ENCODE results near the gene ABCD4. TPM values are rescaled to one million over a fixed set of nuclear protein-coding genes. Genes with fewer than 3 reads are reported as not detected.

The ABCD4 gene
- polyA plus RNA-seq, 1 experiment = 12.4 TPM

GRCh38 chr14:74261288-74261687 lies 41.4 kb downstream of the ABCD4 start:
- DNase-seq (ENCODE audit: low read depth) = no peak
- peaks cover 17% of the 10 kb centered on the region for H3K27me3 ChIP-seq (ENCODE audit: control insufficient read depth, insufficient read depth, low read length)
- CTCF ChIA-PET = interaction anchor here (1.5 kb wide), 1 partner anchor 10 kb away, joined by 6 read pairs; no protein-coding TSS in a partner anchor
- no peak for TF ChIP-seq CTCF (IDR thresholded peaks at IDR 0.05; ENCODE audit: insufficient read depth, low read depth, low read length)
- POLR2A ChIA-PET = no interaction called here
- no peaks in the 10 kb centered on the region for H3K36me3 ChIP-seq (ENCODE audit: control insufficient read depth, insufficient read depth, low read length)
- no peak overlapping the region for H3K4me3 ChIP-seq (ENCODE audit: low read depth, low read length)

- no peaks in the 10 kb centered on the region for H3K36me3 ChIP-seq (ENCODE audit: control insufficient read depth, insufficient read depth, low read length)
- POLR2A ChIA-PET = no interaction called here
- CTCF ChIA-PET = interaction anchor here (1.5 kb wide), 1 partner anchor 9 kb away, joined by 6 read pairs; no protein-coding TSS in a partner anchor
- peaks cover 18% of the 10 kb centered on the region for H3K27me3 ChIP-seq (ENCODE audit: control insufficient read depth, insufficient read depth, low read length)
- H3K4me3 ChIP-seq (ENCODE audit: low read depth, low read length) = no peak overlapping the region
- no peak for TF ChIP-seq CTCF (IDR thresholded peaks at IDR 0.05; ENCODE audit: insufficient read depth, low read depth, low read length)
- DNase-seq (ENCODE audit: low read depth) = no peak
These were observed 42.1 kb downstream of the ABCD4 start for GRCh38 chr14:74260525-74261233.

- Histone ChIP-seq H3K4me3 (ENCODE audit: low read depth, low read length) (no peak overlapping the region), H3K36me3 (ENCODE audit: control insufficient read depth, insufficient read depth, low read length) (no peaks in the 10 kb centered on the region), H3K27me3 (ENCODE audit: control insufficient read depth, insufficient read depth, low read length) (peaks cover 20% of the 10 kb centered on the region)
- DNase-seq (ENCODE audit: low read depth) = no peak
- POLR2A ChIA-PET = no interaction called here
- no peak for TF ChIP-seq CTCF (IDR thresholded peaks at IDR 0.05; ENCODE audit: insufficient read depth, low read depth, low read length)
- CTCF ChIA-PET = interaction anchor here (1.6 to 2.2 kb wide), 2 partner anchors 36 to 141 kb away, joined by 5 to 7 read pairs; no protein-coding TSS in a partner anchor
These were observed 43.2 kb downstream of the ABCD4 start for GRCh38 chr14:74259513-74259912.

GRCh38 chr14:74258764-74259035 lies 44.0 kb downstream of the ABCD4 start:
- CTCF ChIA-PET = interaction anchor here (0.6 to 3.0 kb wide), 15 partner anchors 9 to 465 kb away, joined by 3 to 21 read pairs (median 5); partner anchors contain the start of gene VSX2
- TF ChIP-seq CTCF (IDR thresholded peaks at IDR 0.05; ENCODE audit: insufficient read depth, low read depth, low read length) = no peak
- Histone ChIP-seq H3K36me3 (ENCODE audit: control insufficient read depth, insufficient read depth, low read length) (no peaks in the 10 kb centered on the region), H3K4me3 (ENCODE audit: low read depth, low read length) (no peak overlapping the region), H3K27me3 (ENCODE audit: control insufficient read depth, insufficient read depth, low read length) (peaks cover 21% of the 10 kb centered on the region)
- no peak for DNase-seq (ENCODE audit: low read depth)
- POLR2A ChIA-PET = no interaction called here

- no peak for DNase-seq (ENCODE audit: low read depth)
- no peak for TF ChIP-seq CTCF (IDR thresholded peaks at IDR 0.05; ENCODE audit: insufficient read depth, low read depth, low read length)
- CTCF ChIA-PET = interaction anchor here (0.6 to 3.0 kb wide), 22 partner anchors 8 to 465 kb away, joined by 3 to 21 read pairs (median 5); partner anchors contain the start of genes ALDH6A1 and VSX2
- Histone ChIP-seq H3K36me3 (ENCODE audit: control insufficient read depth, insufficient read depth, low read length) (no peaks in the 10 kb centered on the region), H3K4me3 (ENCODE audit: low read depth, low read length) (peak overlapping the region; percentile 37), H3K27me3 (ENCODE audit: control insufficient read depth, insufficient read depth, low read length) (peaks cover 22% of the 10 kb centered on the region)
- POLR2A ChIA-PET = no interaction called here
These were observed 44.6 kb downstream of the ABCD4 start for GRCh38 chr14:74257941-74258763.

Data from BJ (cell line).